HL-60 (cell line): ENCODE measurements around the gene ST7.
"Not testable (repeated sequence)": the region's sequence is repeated elsewhere in the genome, so short reads cannot be mapped to it uniquely, and the experiment has no call there.

Source experiments
- DNase-seq, 2 experiments: peaks; one replicate each; pipeline ENCODE4 v3.0.0-alpha.2; 2010 to 2020; ENCODE audit warnings: low read depth in 1 of 2, low spot score in 1 of 2
- H3K27ac ChIP-seq: fragments of 250-450 bp; sonication (Bioruptor Pico); replicated peaks from 2 replicates; pipeline ENCODE4 v1.5.1; 2020; ENCODE audit warnings: mild to moderate bottlenecking, moderate library complexity
- H3K27me3 ChIP-seq: fragments of 250-450 bp; sonication (Bioruptor Pico); 2 replicates; pipeline ENCODE4 v1.5.1; 2021; ENCODE audit warnings: mild to moderate bottlenecking, moderate library complexity; ENCODE audit not compliant: insufficient read depth, poor library complexity, severe bottlenecking
- H3K4me3 ChIP-seq: replicated peaks from 2 replicates; pipeline ENCODE4 v1.5.1; 2011; ENCODE audit warnings: mild to moderate bottlenecking, control low read depth, low read length; ENCODE audit not compliant: insufficient read depth
- GABPA ChIP-seq: IDR thresholded peaks from 2 replicates; pipeline ENCODE4 v1.6.1; 2012; ENCODE audit warnings: low read depth
- POLR2AphosphoS5 ChIP-seq: IDR thresholded peaks from 2 replicates; pipeline ENCODE4 v1.6.1; 2012; ENCODE audit warnings: low read depth
- SPI1 ChIP-seq: IDR thresholded peaks from 2 replicates; pipeline ENCODE4 v1.6.1; 2012; ENCODE audit warnings: low read depth, mild to moderate bottlenecking, borderline replicate concordance
- TF ChIP-seq, protein P1 (sequence below): IDR thresholded peaks from one replicate; pipeline ENCODE4 v1.5.1; 2011; ENCODE audit warnings: low read length, control low read depth, inconsistent platforms; ENCODE audit not compliant: insufficient read depth
- TF ChIP-seq, protein P2 (sequence below): IDR thresholded peaks from 2 replicates; pipeline ENCODE4 v1.6.1; 2012; ENCODE audit warnings: low read depth; ENCODE audit not compliant: insufficient replicate concordance

The ST7 gene

DNA sequence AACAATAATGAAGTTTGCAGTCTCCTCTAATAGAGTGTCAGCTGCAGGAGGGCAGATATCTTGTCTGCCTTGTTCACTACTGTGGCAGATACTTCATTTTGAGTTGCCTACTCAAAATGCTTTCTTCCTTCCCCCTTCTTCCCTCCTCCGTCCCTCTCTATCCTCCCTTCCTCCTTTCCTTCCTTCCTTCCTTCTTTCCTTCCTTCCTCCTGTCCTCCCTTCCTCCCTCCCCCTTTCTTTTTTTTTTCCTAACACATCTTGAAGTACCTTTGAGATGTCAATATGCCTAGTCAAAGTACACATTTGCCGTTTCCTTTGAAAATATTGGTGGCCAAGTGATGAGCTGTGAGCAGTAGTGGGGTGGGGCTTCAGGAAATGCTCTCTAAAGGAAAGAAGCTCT lies 18.7 kb upstream of the ST7 start:
- DNase-seq: no peak
- Histone ChIP-seq H3K27me3 (peaks cover 2% of the 10 kb centered on the region), H3K4me3 (no peak overlapping the region), H3K27ac (no peak overlapping the region)
- TF ChIP-seq, protein P1, sequence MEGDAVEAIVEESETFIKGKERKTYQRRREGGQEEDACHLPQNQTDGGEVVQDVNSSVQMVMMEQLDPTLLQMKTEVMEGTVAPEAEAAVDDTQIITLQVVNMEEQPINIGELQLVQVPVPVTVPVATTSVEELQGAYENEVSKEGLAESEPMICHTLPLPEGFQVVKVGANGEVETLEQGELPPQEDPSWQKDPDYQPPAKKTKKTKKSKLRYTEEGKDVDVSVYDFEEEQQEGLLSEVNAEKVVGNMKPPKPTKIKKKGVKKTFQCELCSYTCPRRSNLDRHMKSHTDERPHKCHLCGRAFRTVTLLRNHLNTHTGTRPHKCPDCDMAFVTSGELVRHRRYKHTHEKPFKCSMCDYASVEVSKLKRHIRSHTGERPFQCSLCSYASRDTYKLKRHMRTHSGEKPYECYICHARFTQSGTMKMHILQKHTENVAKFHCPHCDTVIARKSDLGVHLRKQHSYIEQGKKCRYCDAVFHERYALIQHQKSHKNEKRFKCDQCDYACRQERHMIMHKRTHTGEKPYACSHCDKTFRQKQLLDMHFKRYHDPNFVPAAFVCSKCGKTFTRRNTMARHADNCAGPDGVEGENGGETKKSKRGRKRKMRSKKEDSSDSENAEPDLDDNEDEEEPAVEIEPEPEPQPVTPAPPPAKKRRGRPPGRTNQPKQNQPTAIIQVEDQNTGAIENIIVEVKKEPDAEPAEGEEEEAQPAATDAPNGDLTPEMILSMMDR: no peak
- TF ChIP-seq, protein P2, sequence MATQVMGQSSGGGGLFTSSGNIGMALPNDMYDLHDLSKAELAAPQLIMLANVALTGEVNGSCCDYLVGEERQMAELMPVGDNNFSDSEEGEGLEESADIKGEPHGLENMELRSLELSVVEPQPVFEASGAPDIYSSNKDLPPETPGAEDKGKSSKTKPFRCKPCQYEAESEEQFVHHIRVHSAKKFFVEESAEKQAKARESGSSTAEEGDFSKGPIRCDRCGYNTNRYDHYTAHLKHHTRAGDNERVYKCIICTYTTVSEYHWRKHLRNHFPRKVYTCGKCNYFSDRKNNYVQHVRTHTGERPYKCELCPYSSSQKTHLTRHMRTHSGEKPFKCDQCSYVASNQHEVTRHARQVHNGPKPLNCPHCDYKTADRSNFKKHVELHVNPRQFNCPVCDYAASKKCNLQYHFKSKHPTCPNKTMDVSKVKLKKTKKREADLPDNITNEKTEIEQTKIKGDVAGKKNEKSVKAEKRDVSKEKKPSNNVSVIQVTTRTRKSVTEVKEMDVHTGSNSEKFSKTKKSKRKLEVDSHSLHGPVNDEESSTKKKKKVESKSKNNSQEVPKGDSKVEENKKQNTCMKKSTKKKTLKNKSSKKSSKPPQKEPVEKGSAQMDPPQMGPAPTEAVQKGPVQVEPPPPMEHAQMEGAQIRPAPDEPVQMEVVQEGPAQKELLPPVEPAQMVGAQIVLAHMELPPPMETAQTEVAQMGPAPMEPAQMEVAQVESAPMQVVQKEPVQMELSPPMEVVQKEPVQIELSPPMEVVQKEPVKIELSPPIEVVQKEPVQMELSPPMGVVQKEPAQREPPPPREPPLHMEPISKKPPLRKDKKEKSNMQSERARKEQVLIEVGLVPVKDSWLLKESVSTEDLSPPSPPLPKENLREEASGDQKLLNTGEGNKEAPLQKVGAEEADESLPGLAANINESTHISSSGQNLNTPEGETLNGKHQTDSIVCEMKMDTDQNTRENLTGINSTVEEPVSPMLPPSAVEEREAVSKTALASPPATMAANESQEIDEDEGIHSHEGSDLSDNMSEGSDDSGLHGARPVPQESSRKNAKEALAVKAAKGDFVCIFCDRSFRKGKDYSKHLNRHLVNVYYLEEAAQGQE: no peak
- TF ChIP-seq GABPA (no peak), SPI1 (no peak), POLR2AphosphoS5 (no peak)

DNA sequence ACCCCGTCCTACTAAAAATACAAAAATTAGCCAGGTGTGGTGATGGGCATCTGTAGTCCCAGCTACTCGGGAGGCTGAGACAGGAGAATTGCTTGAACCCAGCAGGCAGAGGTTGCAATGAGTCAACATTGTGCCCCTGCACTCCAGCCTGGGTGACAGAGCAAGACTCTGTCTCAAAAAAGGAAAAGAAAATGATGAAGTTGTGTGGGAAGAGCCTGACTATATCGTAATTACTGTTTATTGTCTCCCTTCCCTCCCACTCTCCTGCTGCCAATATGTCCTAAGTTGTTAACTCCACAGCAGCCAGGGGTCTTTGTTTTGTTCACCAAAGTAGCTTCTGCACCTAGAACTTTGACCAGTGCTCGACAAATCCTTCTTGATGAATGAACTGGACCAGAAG lies 16.5 kb upstream of the ST7 start:
- not testable (repeated sequence) for DNase-seq, H3K27me3 ChIP-seq, H3K27ac ChIP-seq, H3K4me3 ChIP-seq

DNA sequence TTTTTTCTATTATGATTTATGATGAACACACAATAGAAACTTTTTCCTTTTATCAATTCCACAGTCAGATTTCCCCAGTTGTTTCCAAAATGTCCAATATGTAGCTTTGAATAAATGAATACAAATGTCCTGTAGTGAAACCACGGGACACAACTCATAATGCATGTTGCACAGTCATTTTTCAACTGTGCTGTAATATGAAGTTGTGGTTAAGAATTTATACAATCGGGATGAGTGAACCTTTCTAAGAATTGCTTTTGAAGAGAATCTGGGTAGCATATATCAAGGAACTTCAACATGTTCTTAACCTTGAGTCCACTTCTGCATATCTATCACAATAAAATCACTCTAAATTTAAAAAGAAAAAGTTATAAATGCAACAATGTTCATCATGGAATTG lies 14.6 kb upstream of the ST7 start:
- TF ChIP-seq POLR2AphosphoS5 (no peak), SPI1 (no peak)
- TF ChIP-seq, protein P1: no peak
- TF ChIP-seq, protein P2: no peak
- no peak overlapping the region for H3K27ac ChIP-seq
- peaks cover 2% of the 10 kb centered on the region for H3K27me3 ChIP-seq
- no peak overlapping the region for H3K4me3 ChIP-seq
- no peak for DNase-seq

DNA sequence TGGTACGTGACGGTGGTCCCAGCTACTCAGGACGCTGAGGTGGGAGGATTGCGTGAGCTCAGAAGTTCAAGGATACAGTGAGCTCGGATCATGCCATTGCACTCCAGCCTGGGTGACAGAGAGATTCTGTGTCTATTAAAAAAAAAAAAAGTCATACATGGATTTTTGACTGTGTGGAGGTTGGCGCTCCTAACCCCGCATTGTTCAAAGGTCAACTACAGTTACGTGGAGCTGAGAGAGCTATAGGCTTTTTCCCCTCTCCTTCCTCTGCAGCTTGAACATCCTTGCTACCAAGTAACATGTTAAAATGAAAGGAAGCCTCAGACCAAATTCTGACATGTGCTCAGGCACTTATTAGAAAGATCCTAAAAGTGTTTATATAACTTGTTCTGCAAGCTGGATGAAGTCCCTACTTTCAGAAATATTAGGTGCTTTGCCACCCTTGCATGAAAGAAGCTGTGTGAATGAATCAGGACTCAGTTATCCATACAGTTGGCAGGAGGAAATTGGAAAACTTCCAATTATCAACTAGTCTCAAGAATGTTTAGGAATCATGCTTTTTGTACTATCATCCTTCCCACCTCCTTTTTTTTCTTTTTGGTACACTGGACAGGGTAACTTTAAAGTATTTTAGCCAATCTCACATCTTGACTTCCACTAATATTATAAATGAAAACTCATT lies 12.5 kb upstream of the ST7 start:
- Histone ChIP-seq H3K27me3 (peaks cover 2% of the 10 kb centered on the region), H3K4me3 (no peak overlapping the region), H3K27ac (no peak overlapping the region)
- no peak for TF ChIP-seq SPI1
- no peak for TF ChIP-seq GABPA
- TF ChIP-seq POLR2AphosphoS5: no peak
- TF ChIP-seq, protein P1: no peak
- TF ChIP-seq, protein P2: no peak
- DNase-seq: no peak
